Activated naive CD8-positive, alpha-beta T cell treated with anti-CD3 and anti-CD28 coated beads for 36 hours (primary cell): ENCODE results near the gene VWA3B. TPM values are rescaled to one million over a fixed set of nuclear protein-coding genes. Genes with fewer than 3 reads are reported as not detected.
A peak's percentile ranks its signal among the peaks of the same experiment; 100 is the strongest.
"Not testable (repeated sequence)": the region's sequence is repeated elsewhere in the genome, so short reads cannot be mapped to it uniquely, and the experiment has no call there.

ENCODE experiments used
- DNase-seq: peaks from one replicate; pipeline ENCODE4 v3.0.0; 2021
- H3K27ac Mint-ChIP-seq: one replicate; pipeline ENCODE4 v1.8.0; 2022; ENCODE audit warnings: mild to moderate bottlenecking, moderate library complexity, mixed read lengths
- H3K27me3 Mint-ChIP-seq: one replicate; pipeline ENCODE4 v1.8.0; 2022; ENCODE audit warnings: mild to moderate bottlenecking, mixed read lengths
- H3K36me3 Mint-ChIP-seq: one replicate; pipeline ENCODE4 v1.8.0; 2021; ENCODE audit warnings: mild to moderate bottlenecking, mixed read lengths
- H3K4me1 Mint-ChIP-seq: one replicate; pipeline ENCODE4 v1.8.0; 2021; ENCODE audit warnings: mixed read lengths
- H3K4me3 Mint-ChIP-seq: one replicate; pipeline ENCODE4 v1.8.0; 2022; ENCODE audit warnings: mild to moderate bottlenecking, moderate library complexity, mixed read lengths
- H3K9me3 Mint-ChIP-seq: one replicate; pipeline ENCODE4 v1.8.0; 2022; ENCODE audit warnings: mixed read lengths
- total RNA-seq, 2 experiments: library from RNA; stranded (reverse); gene quantifications; one replicate each; pipeline ENCODE4 v1.2.3, GENCODE V29; 2021

Gene VWA3B, protein sequence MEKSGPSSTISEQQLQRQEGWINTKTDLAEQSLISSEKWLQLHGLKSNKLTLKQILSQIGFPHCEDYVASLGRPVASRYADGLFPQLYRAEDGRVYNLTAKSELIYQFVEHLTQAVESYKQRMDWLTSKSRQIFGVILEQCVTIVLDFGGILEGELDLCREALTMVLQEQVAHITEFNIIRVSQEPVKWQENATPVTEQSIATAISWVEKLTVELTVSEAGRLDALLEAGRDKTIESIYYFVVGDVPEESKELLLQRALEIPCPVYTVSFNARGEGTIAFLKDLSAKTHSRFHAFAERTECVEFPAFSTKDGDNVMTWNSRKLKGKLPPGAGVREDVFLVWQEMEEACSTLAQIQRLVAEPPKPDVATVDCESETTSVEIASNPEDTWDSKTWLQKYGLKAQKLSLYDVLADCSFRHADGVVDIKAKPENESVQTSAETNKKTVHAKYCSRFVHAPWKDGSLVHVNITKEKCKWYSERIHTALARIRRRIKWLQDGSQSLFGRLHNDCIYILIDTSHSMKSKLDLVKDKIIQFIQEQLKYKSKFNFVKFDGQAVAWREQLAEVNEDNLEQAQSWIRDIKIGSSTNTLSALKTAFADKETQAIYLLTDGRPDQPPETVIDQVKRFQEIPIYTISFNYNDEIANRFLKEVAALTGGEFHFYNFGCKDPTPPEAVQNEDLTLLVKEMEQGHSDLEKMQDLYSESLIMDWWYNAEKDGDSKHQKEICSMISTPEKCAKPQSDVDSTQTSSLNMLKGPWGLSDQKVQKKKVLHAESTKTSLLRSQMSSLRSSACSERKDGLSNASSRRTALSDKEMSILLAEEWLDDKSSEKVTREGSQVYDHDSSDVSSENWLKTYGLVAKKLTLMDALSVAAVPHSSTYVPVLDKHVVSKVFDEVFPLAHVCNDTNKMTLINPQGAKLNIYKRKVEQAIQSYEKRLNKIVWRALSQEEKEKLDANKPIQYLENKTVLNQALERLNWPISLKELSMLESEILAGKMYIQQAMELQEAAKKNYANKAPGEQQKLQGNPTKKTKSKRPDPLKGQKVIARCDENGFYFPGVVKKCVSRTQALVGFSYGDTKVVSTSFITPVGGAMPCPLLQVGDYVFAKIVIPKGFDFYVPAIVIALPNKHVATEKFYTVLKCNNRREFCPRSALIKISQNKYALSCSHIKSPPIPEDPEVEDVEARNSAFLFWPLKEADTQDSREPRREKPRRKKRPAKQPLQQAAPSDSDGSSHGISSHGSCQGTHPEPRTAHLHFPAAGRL (N-terminal part only)
- total RNA-seq = not detected

DNA sequence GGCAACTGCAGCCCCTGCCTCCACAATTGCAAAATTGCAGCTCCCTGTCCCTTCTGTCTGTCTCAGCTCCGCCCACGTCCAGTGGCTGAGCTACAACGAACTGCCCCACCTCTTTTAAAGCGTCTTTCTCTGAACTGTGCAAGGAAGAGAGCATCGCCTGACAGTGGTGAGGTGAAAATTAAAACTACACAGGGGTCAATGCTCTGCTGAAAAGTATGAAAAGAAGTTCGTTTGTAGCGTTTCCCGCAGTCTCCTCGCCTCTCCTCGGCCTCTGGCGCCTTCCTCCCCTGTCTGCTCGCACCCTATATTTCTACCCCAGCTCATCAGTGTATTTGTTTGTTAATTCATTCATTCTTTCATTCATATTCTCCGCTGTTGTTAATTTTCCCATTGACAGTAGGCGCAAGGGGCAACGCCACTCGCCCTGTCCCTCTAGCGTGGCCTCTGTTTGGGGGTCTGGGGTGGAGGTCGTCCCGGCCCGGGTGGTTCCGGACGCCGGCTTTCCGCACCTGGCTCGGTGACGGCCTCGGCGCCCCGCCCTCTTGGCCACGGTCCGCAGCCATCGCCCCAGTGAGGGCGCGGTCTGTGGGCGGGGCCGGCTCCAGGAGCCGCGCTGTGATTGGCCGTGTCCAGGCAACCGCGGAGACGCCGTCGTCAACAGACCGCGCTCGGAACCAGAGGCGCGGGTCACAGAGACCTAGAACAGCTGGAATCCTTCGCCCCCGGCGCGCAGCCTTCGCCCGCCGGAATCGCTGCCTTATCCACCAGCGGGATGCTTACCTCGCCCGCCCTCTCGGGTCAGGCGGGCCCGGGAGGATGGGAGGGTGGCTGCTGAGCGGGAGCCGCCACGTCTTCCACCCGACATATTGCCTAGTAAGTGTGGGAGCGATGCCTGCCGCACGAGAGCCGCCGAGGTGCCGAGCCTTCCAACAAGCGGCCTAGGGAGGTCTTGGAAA lies at the start of gene VWA3B:
Gene VWA3B (plus strand): TSS at position 677 of the 956 bp plus-strand sequence. CDS start 5,926 bp downstream, outside the sequence.
- H3K4me1 Mint-ChIP-seq = peaks cover 29% of the 10 kb centered on the region

DNA sequence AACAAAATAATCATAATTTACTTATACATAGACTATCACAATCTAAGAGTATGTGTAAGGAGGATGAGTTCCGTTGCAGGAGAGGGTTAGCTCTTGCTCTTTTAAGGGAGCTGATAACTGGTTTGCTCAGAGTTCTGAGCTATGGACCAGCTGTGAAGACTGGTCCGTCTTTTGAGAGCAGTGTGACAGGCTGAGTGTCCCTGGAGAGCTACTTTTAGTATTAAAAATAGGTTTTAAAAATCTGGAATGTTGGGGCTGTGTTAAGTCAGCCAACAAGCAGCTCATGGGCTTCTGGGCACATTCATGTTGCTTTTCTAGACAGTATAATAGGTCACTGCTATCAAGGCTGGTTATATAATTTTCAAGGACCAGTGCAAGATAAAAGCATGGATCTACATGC lies 49.8 kb upstream of the VWA3B start:
- Mint-ChIP-seq H3K4me3 (no peak overlapping the region), H3K36me3 (no peaks in the 10 kb centered on the region), H3K27me3 (no peaks in the 10 kb centered on the region), H3K4me1 (no peaks in the 10 kb centered on the region), H3K9me3 (peaks cover 3% of the 10 kb centered on the region), H3K27ac (no peak overlapping the region)
- no peak for DNase-seq

More for the DNA sequence above, at the start of gene VWA3B:
- Mint-ChIP-seq H3K27me3 (peaks cover 62% of the 10 kb centered on the region), H3K27ac (peak within 1 kb of the TSS; percentile 87), H3K4me3 (peak within 1 kb of the TSS; percentile 75), H3K9me3 (peaks cover 7% of the 10 kb centered on the region), H3K36me3 (peaks cover 10% of the 10 kb centered on the region)
- DNase-seq = peak; percentile 73

DNA sequence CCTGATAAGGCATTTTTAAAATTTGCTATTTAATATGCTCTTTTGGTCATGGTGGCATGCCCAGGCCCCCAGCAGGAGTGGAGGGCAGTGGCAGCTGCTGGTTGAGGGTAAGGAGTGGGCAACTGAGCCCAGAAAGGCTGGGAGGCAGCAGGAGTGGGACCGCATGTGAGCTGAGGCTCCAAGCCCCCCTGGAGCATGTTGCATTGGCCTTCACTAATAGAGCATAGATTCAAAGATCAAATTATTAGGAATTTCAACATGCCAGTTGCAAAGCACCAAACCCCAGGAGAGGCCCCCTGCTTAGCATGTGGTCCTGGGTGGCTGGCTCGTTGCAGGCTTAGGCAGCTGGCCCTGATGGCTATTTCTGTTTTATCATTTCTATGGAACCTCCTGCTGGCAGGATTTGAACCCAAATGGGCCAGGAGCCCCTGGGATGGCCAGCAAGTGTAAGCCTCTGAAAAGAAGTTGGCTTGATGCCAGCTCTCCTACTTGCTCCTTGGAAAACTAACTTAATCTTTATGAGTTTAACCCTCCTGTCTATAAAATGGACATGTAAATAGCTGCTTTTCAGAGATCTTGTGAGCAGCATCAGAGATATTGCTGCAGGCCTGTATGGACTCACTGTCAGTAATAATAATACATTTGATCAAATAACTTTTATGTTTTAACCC lies 49.2 kb upstream of the VWA3B start:
- H3K27me3 Mint-ChIP-seq = no peaks in the 10 kb centered on the region
- no peak overlapping the region for H3K27ac Mint-ChIP-seq
- no peaks in the 10 kb centered on the region for H3K36me3 Mint-ChIP-seq
- no peak for DNase-seq
- H3K9me3 Mint-ChIP-seq = peaks cover 5% of the 10 kb centered on the region
- no peak overlapping the region for H3K4me3 Mint-ChIP-seq
- no peaks in the 10 kb centered on the region for H3K4me1 Mint-ChIP-seq

DNA sequence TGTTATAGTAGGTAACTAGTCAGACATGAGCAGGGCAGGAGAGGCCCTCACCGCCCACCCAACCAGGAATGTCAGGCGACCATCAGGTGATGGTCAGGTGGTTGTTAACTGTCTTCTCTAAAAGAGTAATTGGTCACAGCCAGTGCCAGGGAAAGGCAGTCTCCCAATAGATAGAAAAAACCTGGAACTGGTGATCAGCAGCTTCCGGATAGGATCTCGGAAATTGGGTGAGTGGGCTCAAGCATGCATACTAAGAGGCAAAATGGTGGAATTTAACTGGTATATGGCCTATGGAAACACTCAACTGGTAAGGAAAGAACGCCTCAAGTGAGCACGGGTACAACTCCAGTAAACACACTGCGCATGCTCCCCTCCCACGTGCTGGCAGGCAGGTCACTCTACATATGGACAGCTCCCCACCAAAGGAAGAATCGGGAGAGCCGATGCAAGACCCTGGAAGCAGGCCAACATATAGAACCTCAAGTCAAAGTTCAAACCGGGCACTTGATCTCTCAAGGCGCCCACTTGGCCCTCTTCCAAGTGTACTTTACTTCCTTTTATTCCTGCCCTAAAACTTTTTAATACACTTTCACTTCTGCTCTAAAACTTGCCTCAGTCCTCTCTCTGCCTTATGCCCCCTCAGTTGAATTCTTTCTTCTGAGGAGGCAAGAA lies 47.7 kb upstream of the VWA3B start:
- H3K27me3 Mint-ChIP-seq = no peaks in the 10 kb centered on the region
- DNase-seq = no peak

DNA sequence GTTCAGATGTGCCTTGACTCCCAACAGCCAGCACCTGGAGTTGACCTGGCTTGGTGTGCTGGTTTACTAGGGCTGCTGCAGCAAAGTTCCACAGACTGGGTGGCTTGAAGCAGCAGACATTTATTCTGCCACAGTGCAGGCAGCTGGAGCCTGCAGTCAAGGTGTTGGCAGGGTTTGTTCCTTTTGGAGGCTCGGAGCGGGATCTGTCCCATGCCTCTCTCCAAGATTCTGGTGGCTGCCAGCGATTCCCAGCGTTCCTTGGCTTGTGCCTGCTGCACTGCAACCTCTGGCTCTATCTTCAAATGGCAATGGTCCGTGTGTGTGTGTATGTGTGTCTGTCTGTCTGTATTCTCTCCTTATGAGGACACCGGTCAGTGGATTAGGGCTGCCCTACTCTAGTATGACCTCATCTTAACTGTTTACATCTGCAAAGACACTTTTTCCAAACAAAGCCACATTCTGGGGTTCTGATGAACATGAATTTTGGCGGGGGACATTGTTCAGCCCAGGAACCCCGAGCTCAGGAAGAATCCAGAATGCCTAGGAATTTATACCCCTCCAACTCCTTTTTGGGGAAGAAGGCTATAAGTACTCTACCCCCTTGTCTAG lies 46.5 kb upstream of the VWA3B start:
- H3K36me3 Mint-ChIP-seq = peaks cover 8% of the 10 kb centered on the region
- peaks cover 24% of the 10 kb centered on the region for H3K9me3 Mint-ChIP-seq
- DNase-seq = no peak
- H3K4me1 Mint-ChIP-seq = no peaks in the 10 kb centered on the region
- no peaks in the 10 kb centered on the region for H3K27me3 Mint-ChIP-seq
- no peak overlapping the region for H3K4me3 Mint-ChIP-seq
- no peak overlapping the region for H3K27ac Mint-ChIP-seq

More for the DNA sequence above, 47.7 kb upstream of the VWA3B start:
- H3K9me3 Mint-ChIP-seq = peaks cover 14% of the 10 kb centered on the region
- no peak overlapping the region for H3K27ac Mint-ChIP-seq
- H3K36me3 Mint-ChIP-seq = peaks cover 2% of the 10 kb centered on the region
- no peaks in the 10 kb centered on the region for H3K4me1 Mint-ChIP-seq
- no peak overlapping the region for H3K4me3 Mint-ChIP-seq

DNA sequence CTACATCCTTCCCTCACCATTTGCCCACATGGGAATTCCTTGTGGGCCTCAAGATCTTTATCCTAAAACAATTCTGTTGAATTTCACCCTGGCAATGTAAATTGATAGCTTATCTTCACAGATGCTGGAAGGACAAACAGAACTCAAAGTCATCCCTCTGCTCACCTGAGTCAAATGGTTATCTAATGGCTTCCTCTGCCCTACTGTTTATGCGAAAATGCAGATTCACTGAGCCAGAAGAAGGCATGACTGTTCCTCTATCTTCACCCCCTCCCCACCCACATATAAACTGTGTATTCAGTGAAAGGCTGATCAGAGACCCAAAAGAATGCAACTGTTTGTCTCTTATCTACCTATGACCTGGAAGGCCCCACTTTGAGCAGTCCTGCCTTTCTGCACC lies 43.9 kb upstream of the VWA3B start:
- Mint-ChIP-seq H3K9me3 (peaks cover 28% of the 10 kb centered on the region), H3K27me3 (peaks cover 3% of the 10 kb centered on the region), H3K4me3 (no peak overlapping the region), H3K36me3 (peaks cover 11% of the 10 kb centered on the region), H3K4me1 (no peaks in the 10 kb centered on the region), H3K27ac (no peak overlapping the region)
- no peak for DNase-seq

DNA sequence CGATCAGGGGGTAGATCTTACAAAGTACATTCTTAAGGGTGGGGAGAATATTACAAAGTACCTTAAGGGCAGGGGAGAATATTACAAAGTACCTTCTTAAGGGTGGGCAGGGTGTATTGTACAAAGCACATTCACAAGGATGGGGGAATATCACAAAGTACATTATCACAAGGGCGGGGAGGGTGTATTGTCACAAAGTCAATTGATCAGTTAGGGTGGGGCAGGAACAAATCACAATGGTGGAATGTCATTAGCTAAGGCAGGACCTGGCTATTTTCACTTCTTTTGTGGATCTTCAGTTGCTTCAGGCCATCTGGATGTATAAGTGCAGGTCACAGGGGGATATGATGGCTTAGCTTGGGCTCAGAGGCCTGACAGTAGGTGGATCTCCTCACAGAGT lies 42.2 kb upstream of the VWA3B start:
- DNase-seq, H3K4me3 Mint-ChIP-seq, H3K27ac Mint-ChIP-seq, H3K27me3 Mint-ChIP-seq, H3K4me1 Mint-ChIP-seq: not testable (repeated sequence)
- peaks cover 28% of the 10 kb centered on the region for H3K9me3 Mint-ChIP-seq
- H3K36me3 Mint-ChIP-seq = peaks cover 11% of the 10 kb centered on the region

DNA sequence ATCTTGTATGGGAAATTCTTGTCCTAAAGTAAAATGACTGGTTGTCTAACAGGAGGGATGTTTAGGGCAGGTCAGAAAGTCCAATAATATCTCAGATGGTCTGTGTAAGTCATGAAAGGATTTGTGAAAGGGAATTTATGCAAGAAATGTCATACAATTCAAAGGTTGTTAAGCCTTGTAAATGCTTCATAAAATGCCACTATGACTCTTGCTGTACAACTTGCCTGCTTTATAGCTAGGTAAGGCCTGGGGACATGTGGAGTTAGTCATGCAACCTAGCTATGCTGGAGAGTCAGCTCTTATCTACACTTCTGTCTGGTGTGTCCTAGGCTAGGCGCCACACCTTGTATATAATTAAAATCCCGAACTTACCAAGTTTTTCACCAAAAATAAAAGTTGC lies 36.9 kb upstream of the VWA3B start:
- Mint-ChIP-seq H3K36me3 (peaks cover 6% of the 10 kb centered on the region), H3K4me3 (no peak overlapping the region), H3K27ac (no peak overlapping the region), H3K27me3 (peaks cover 6% of the 10 kb centered on the region), H3K4me1 (no peaks in the 10 kb centered on the region), H3K9me3 (peaks cover 7% of the 10 kb centered on the region)
- no peak for DNase-seq

DNA sequence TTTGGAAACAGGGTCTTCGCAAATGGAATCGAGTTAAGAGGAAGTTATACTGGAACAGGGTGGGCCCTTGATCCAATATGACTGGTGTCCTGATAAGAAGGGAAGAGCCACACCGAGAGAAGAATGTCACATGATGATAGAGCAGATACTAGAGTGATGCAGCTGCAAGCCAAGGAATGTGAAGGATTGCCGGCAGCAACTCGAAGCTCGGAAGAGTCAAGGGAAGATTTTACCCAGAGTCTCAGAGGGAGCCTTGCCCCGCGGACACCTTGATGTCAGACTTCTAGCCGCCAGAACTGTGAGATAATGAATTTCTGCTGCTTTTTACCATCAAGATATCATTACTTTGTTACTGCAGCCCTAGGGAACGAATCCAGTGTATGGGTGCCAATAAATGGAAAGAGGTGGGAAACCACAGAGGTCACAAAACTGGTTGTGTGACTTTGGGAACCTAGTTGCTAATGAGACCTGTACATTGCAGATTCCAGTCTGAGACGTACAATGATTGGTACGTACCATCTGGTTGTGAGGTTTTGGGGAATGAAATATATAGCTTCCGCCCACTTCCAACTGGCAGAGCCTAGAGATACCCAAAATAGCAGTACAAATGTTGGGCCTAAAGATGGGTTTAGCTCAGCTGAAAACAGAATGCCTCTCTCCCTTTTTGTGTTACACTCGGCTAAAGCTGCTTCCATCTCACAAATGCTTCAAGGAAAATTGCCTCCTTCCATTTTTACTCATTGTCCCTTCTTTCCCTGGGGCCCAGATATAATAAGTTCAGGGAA lies 28.6 kb upstream of the VWA3B start:
- no peak overlapping the region for H3K4me3 Mint-ChIP-seq
- no peak for DNase-seq
- H3K27me3 Mint-ChIP-seq = peaks cover 7% of the 10 kb centered on the region
- no peak overlapping the region for H3K27ac Mint-ChIP-seq
- no peaks in the 10 kb centered on the region for H3K36me3 Mint-ChIP-seq
- peaks cover 2% of the 10 kb centered on the region for H3K9me3 Mint-ChIP-seq
- no peaks in the 10 kb centered on the region for H3K4me1 Mint-ChIP-seq

DNA sequence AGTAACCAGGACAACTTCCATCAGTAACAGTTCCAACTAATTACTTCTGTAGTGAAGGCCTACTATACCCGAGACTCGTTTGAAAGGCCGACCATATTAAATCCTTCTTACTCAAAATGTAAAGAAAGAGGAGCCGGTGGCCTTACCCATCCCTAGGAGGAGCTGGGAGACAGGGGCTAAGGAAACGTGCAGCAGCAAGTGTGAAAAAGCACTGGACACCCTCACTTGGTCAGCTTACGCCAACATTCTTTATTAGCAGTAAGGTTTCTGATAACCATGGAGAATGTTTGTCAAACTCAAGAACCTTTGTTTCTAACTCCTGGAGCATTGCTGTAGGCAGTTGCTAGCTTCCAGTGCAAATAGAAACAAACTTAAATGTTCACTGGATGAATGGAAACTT lies 26.7 kb upstream of the VWA3B start:
- Mint-ChIP-seq H3K36me3 (no peaks in the 10 kb centered on the region), H3K4me3 (no peak overlapping the region), H3K27me3 (peaks cover 10% of the 10 kb centered on the region), H3K9me3 (peaks cover 2% of the 10 kb centered on the region), H3K4me1 (no peaks in the 10 kb centered on the region), H3K27ac (no peak overlapping the region)
- DNase-seq = no peak

DNA sequence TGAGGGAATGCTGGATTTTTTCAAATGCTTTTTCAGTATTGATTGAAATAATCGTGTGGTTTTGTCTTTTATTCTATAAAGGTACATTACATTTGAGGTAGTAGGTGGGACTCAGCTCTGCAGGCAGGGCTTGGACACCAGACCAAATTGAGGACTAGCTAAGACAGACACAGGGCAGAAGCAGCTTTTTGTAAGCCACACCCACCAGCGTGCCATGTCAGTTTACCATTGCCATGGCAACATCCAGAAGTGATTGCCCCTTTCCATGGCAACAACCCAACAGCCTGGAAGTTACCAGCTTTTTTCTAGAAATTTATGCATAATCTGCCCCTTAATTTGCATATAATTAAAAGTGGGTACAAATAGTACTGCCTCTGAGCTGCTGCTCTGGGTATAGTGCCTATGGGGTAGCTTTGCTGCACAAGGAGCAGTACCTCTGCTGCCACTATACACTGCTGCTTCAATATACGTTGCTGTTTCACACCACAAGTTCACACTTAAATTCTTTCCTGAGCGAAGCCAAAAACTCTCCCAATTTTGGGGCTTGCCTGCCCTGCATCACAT lies 23.6 kb upstream of the VWA3B start:
- Mint-ChIP-seq H3K4me1 (no peaks in the 10 kb centered on the region), H3K27me3 (peaks cover 12% of the 10 kb centered on the region), H3K27ac (no peak overlapping the region), H3K36me3 (no peaks in the 10 kb centered on the region), H3K9me3 (peaks cover 2% of the 10 kb centered on the region), H3K4me3 (no peak overlapping the region)
- DNase-seq = no peak

DNA sequence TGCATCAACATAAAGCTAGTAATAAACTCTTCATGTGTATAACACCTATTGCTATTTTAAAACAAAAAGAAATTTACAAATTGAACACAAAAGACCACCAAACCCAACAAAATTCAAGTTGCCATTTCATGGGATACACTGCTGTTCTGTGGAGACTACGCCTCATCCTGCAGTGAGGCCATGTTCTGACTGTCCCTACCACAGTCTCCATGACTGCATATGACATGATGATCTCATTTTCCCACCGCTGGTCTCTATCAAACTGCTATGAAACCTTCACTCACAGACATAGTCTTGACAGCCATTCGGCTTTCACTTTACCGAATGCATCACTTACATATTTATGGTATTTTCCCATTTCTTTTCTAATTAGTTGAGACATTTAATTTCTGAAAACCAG lies 21.2 kb upstream of the VWA3B start:
- Mint-ChIP-seq H3K36me3 (no peaks in the 10 kb centered on the region), H3K27me3 (peaks cover 12% of the 10 kb centered on the region), H3K9me3 (peaks cover 2% of the 10 kb centered on the region), H3K27ac (no peak overlapping the region), H3K4me1 (peaks cover 2% of the 10 kb centered on the region), H3K4me3 (no peak overlapping the region)
- no peak for DNase-seq
